AG04449 (cell line): ENCODE measurements around the gene PCDHB16.
"Not testable (repeated sequence)": the region's sequence is repeated elsewhere in the genome, so short reads cannot be mapped to it uniquely, and the experiment has no call there.

Experiments used
- CTCF ChIA-PET: fragments of 350-600 bp; formaldehyde crosslinking; extraction: SDS; loops from one replicate; lab custom pipeline; 2021; ENCODE audit warnings: antibody characterized with exemption; lab: Yijun Ruan, JAX
- POLR2A ChIA-PET: fragments of 400-600, 350-600 bp; formaldehyde crosslinking; extraction: SDS; loops from one replicate; lab custom pipeline; 2020; ENCODE audit warnings: antibody characterized with exemption, inconsistent platforms; lab: Yijun Ruan, JAX
- DNase-seq: peaks from one replicate; pipeline ENCODE4 v3.0.0-alpha.2; 2010; ENCODE audit warnings: low read depth, low spot score
- H3K4me3 ChIP-seq: 2 replicates; pipeline ENCODE4 v1.5.1; 2011; ENCODE audit warnings: low read depth, mild to moderate bottlenecking, control low read depth, low read length
- CTCF ChIP-seq: IDR thresholded peaks from one replicate; pipeline ENCODE4 v1.5.1; 2011; ENCODE audit warnings: mild to moderate bottlenecking, moderate library complexity, low read length, control low read depth, inconsistent platforms; ENCODE audit not compliant: insufficient read depth; ENCODE audit errors: missing control alignments

The PCDHB16 gene

GRCh38 chr5:141214583-141214982, 32.4 kb downstream of the PCDHB16 start:
- CTCF ChIA-PET, DNase-seq, POLR2A ChIA-PET, H3K4me3 ChIP-seq: not testable (repeated sequence)

- CTCF ChIA-PET, POLR2A ChIA-PET, DNase-seq, H3K4me3 ChIP-seq: not testable (repeated sequence)
Measured at GRCh38 chr5:141215504-141215903, 33.3 kb downstream of the PCDHB16 start.

GRCh38 chr5:141216035-141216434, 33.8 kb downstream of the PCDHB16 start:
- POLR2A ChIA-PET, DNase-seq: not testable (repeated sequence)

GRCh38 chr5:141223112-141223783, 41.1 kb downstream of the PCDHB16 start, which contains the start of gene PCDHB14:
Gene PCDHB14, plus strand, starts transcription at chr5:141223343. Its CDS starts 163 bp downstream, at chr5:141223506.
- H3K4me3 ChIP-seq, result peak within 1 kb of the TSS; percentile 33
- POLR2A ChIA-PET, result interaction anchor here (0.6 kb wide), 1 partner anchor 341 kb away, joined by 4 read pairs; no protein-coding TSS in a partner anchor
- CTCF ChIA-PET, result interaction anchor here (0.7 to 3.3 kb wide), 11 partner anchors 14 to 343 kb away, joined by 3 to 57 read pairs (median 4); partner anchors contain the start of genes PCDHB12, PCDHGA2 and PCDHGA6
- no peak for DNase-seq
- no peak for TF ChIP-seq CTCF

More at GRCh38 chr5:141216035-141216434, 33.8 kb downstream of the PCDHB16 start:
- CTCF ChIA-PET, H3K4me3 ChIP-seq: not testable (repeated sequence)

GRCh38 chr5:141224844-141225243, 42.7 kb downstream of the PCDHB16 start:
- CTCF ChIA-PET, result interaction anchor here (3.3 kb wide), 1 partner anchor 338 kb away, joined by 57 read pairs; no protein-coding TSS in a partner anchor
- POLR2A ChIA-PET, H3K4me3 ChIP-seq, DNase-seq: not testable (repeated sequence)

GRCh38 chr5:141225421-141225820, 43.2 kb downstream of the PCDHB16 start:
- DNase-seq, H3K4me3 ChIP-seq, POLR2A ChIA-PET: not testable (repeated sequence)
- CTCF ChIA-PET, result interaction anchor here (2.3 kb wide), 1 partner anchor 339 kb away, joined by 9 read pairs; no protein-coding TSS in a partner anchor

- DNase-seq, result no peak
- peak overlapping the region; percentile 24 for H3K4me3 ChIP-seq
- ChIA-PET POLR2A (no interaction called here), CTCF (interaction anchor here (0.9 to 1.1 kb wide), 3 partner anchors 140 to 330 kb away, joined by 3 to 4 read pairs (median 4); partner anchors contain the start of gene PCDHGA6)
- TF ChIP-seq CTCF, result no peak
Measured at GRCh38 chr5:141234109-141234667, 52.0 kb downstream of the PCDHB16 start.
